Activated CD8-positive, alpha-beta memory T cell treated with anti-CD3 and anti-CD28 coated beads, Interleukin-2, amount 10 ng/mL, durations not matched to agents 7 days and 5 days (primary cell): ENCODE data around the gene NOL11. TPM values are rescaled to one million over a fixed set of nuclear protein-coding genes. Genes with fewer than 3 reads are reported as not detected.
"Not testable (repeated sequence)": the region's sequence is repeated elsewhere in the genome, so short reads cannot be mapped to it uniquely, and the experiment has no call there.

Experiments
- ATAC-seq: fragments of 150-1000 bp; cut with Tn5 transposase; one replicate; pipeline ENCODE4 v1.10.0; 2021; ENCODE audit warnings: moderate library complexity
- CTCF ChIA-PET: fragments of 350-600 bp; sonication (Branson Sonifier 250); formaldehyde crosslinking; loops from one replicate; lab custom pipeline; 2021; ENCODE audit warnings: antibody characterized with exemption; lab: Charles Lee
- DNase-seq: peaks from one replicate; pipeline ENCODE4 v3.0.0-alpha.2; 2020
- H3K27ac Mint-ChIP-seq: one replicate; pipeline ENCODE4 v1.8.0; 2021; ENCODE audit warnings: mild to moderate bottlenecking, mixed read lengths
- H3K27me3 Mint-ChIP-seq: one replicate; pipeline ENCODE4 v1.8.0; 2021; ENCODE audit warnings: mixed read lengths
- H3K36me3 Mint-ChIP-seq: one replicate; pipeline ENCODE4 v1.8.0; 2021; ENCODE audit warnings: mild to moderate bottlenecking, mixed read lengths
- H3K4me1 Mint-ChIP-seq: one replicate; pipeline ENCODE4 v1.8.0; 2021; ENCODE audit warnings: mixed read lengths
- H3K4me3 Mint-ChIP-seq: one replicate; pipeline ENCODE4 v1.8.0; 2021; ENCODE audit warnings: mild to moderate bottlenecking, moderate library complexity, mixed read lengths
- H3K9me3 Mint-ChIP-seq: one replicate; pipeline ENCODE4 v1.8.0; 2022; ENCODE audit warnings: low read depth, mixed read lengths
- total RNA-seq, 2 experiments: library from RNA; stranded (reverse); gene quantifications; one replicate each; pipeline ENCODE4 v1.2.3, GENCODE V29; 2021

Gene NOL11
- total RNA-seq, 2 experiments from 2014 or later: 46.8 to 64.7 TPM

- H3K4me1 Mint-ChIP-seq: peaks cover 32% of the 10 kb centered on the region
- peak; percentile 2 for ATAC-seq
- H3K27me3 Mint-ChIP-seq: no peaks in the 10 kb centered on the region
- DNase-seq: no peak
- peak overlapping the region; percentile 95 for H3K27ac Mint-ChIP-seq
- H3K36me3 Mint-ChIP-seq: peaks cover 21% of the 10 kb centered on the region
- peak overlapping the region; percentile 94 for H3K4me3 Mint-ChIP-seq
- CTCF ChIA-PET: interaction anchor here (0.6 to 4.5 kb wide), 11 partner anchors 9 to 349 kb away, joined by 3 to 31 read pairs (median 4); partner anchors contain the start of gene BPTF
- no peaks in the 10 kb centered on the region for H3K9me3 Mint-ChIP-seq
These were observed 528 bp upstream of the NOL11 start for GRCh38 chr17:67717192-67717623.

- Mint-ChIP-seq H3K4me1 (peaks cover 32% of the 10 kb centered on the region), H3K27me3 (no peaks in the 10 kb centered on the region), H3K36me3 (peaks cover 22% of the 10 kb centered on the region), H3K27ac (peak overlapping the region; percentile 95), H3K9me3 (no peaks in the 10 kb centered on the region), H3K4me3 (peak overlapping the region; percentile 94)
- CTCF ChIA-PET: interaction anchor here (0.8 to 4.5 kb wide), 10 partner anchors 9 to 350 kb away, joined by 3 to 31 read pairs (median 5); partner anchors contain the start of gene BPTF
- DNase-seq (no peak), ATAC-seq (peak; percentile 2)
These were observed 697 bp downstream of the NOL11 start for GRCh38 chr17:67718325-67718941.

GRCh38 chr17:67725373-67725791, 7.6 kb downstream of the NOL11 start:
- CTCF ChIA-PET: no interaction called here
- Mint-ChIP-seq H3K36me3 (peaks cover 59% of the 10 kb centered on the region), H3K4me3 (no peak overlapping the region), H3K9me3 (no peaks in the 10 kb centered on the region), H3K4me1 (peaks cover 17% of the 10 kb centered on the region), H3K27me3 (no peaks in the 10 kb centered on the region), H3K27ac (peak overlapping the region; percentile 40)
- ATAC-seq (no peak), DNase-seq (no peak)

- H3K27me3 Mint-ChIP-seq: no peaks in the 10 kb centered on the region
- CTCF ChIA-PET: no interaction called here
- H3K4me3 Mint-ChIP-seq: no peak overlapping the region
- peaks cover 61% of the 10 kb centered on the region for H3K36me3 Mint-ChIP-seq
- no peak for ATAC-seq
- peaks cover 14% of the 10 kb centered on the region for H3K4me1 Mint-ChIP-seq
- no peak for DNase-seq
- no peaks in the 10 kb centered on the region for H3K9me3 Mint-ChIP-seq
- no peak overlapping the region for H3K27ac Mint-ChIP-seq
These were observed 8.1 kb downstream of the NOL11 start for GRCh38 chr17:67725807-67726206.

GRCh38 chr17:67727152-67728039, 9.7 kb downstream of the NOL11 start:
- CTCF ChIA-PET: interaction anchor here (1.3 kb wide), 1 partner anchor 9 kb away, joined by 5 read pairs; no protein-coding TSS in a partner anchor
- H3K4me1 Mint-ChIP-seq, H3K27me3 Mint-ChIP-seq, ATAC-seq, H3K27ac Mint-ChIP-seq, H3K4me3 Mint-ChIP-seq, H3K9me3 Mint-ChIP-seq, DNase-seq: not testable (repeated sequence)
- peaks cover 61% of the 10 kb centered on the region for H3K36me3 Mint-ChIP-seq

- CTCF ChIA-PET: interaction anchor here (1.1 kb wide), 1 partner anchor 9 kb away, joined by 3 read pairs; no protein-coding TSS in a partner anchor
- no peak overlapping the region for H3K4me3 Mint-ChIP-seq
- DNase-seq (no peak), ATAC-seq (no peak)
- no peak overlapping the region for H3K27ac Mint-ChIP-seq
- H3K4me1 Mint-ChIP-seq: peaks cover 20% of the 10 kb centered on the region
- H3K27me3 Mint-ChIP-seq: no peaks in the 10 kb centered on the region
- H3K9me3 Mint-ChIP-seq: no peaks in the 10 kb centered on the region
- peaks cover 67% of the 10 kb centered on the region for H3K36me3 Mint-ChIP-seq
These were observed 12.2 kb downstream of the NOL11 start for GRCh38 chr17:67729903-67730302.

GRCh38 chr17:67730731-67731130, 13.0 kb downstream of the NOL11 start:
- H3K9me3 Mint-ChIP-seq: no peaks in the 10 kb centered on the region
- H3K27me3 Mint-ChIP-seq: no peaks in the 10 kb centered on the region
- H3K4me1 Mint-ChIP-seq: peaks cover 17% of the 10 kb centered on the region
- CTCF ChIA-PET: no interaction called here
- H3K4me3 Mint-ChIP-seq: no peak overlapping the region
- DNase-seq (no peak), ATAC-seq (no peak)
- H3K27ac Mint-ChIP-seq: no peak overlapping the region
- peaks cover 63% of the 10 kb centered on the region for H3K36me3 Mint-ChIP-seq

GRCh38 chr17:67733449-67733848, 15.7 kb downstream of the NOL11 start:
- CTCF ChIA-PET: no interaction called here
- H3K27ac Mint-ChIP-seq: peak overlapping the region; percentile 20
- no peaks in the 10 kb centered on the region for H3K27me3 Mint-ChIP-seq
- H3K36me3 Mint-ChIP-seq: peaks cover 70% of the 10 kb centered on the region
- H3K4me1 Mint-ChIP-seq: peaks cover 15% of the 10 kb centered on the region
- no peaks in the 10 kb centered on the region for H3K9me3 Mint-ChIP-seq
- no peak overlapping the region for H3K4me3 Mint-ChIP-seq
- DNase-seq (no peak), ATAC-seq (no peak)

- Mint-ChIP-seq H3K4me1 (peaks cover 11% of the 10 kb centered on the region), H3K36me3 (peaks cover 52% of the 10 kb centered on the region), H3K27ac (no peak overlapping the region), H3K9me3 (no peaks in the 10 kb centered on the region), H3K4me3 (no peak overlapping the region), H3K27me3 (no peaks in the 10 kb centered on the region)
- no peak for ATAC-seq
- no peak for DNase-seq
- CTCF ChIA-PET: no interaction called here
These were observed 19.4 kb downstream of the NOL11 start for GRCh38 chr17:67737145-67737544.

- H3K36me3 Mint-ChIP-seq: peaks cover 46% of the 10 kb centered on the region
- no peaks in the 10 kb centered on the region for H3K4me1 Mint-ChIP-seq
- DNase-seq (no peak), ATAC-seq (no peak)
- CTCF ChIA-PET: no interaction called here
- no peak overlapping the region for H3K4me3 Mint-ChIP-seq
- no peaks in the 10 kb centered on the region for H3K9me3 Mint-ChIP-seq
- no peaks in the 10 kb centered on the region for H3K27me3 Mint-ChIP-seq
- H3K27ac Mint-ChIP-seq: no peak overlapping the region
These were observed 24.3 kb downstream of the NOL11 start for GRCh38 chr17:67742025-67742424.

GRCh38 chr17:67746704-67747571, 29.2 kb downstream of the NOL11 start:
- ATAC-seq (no peak), DNase-seq (no peak)
- Mint-ChIP-seq H3K9me3 (peaks cover 3% of the 10 kb centered on the region), H3K27ac (no peak overlapping the region), H3K27me3 (no peaks in the 10 kb centered on the region), H3K4me3 (no peak overlapping the region), H3K36me3 (peaks cover 61% of the 10 kb centered on the region), H3K4me1 (no peaks in the 10 kb centered on the region)
- CTCF ChIA-PET: no interaction called here

GRCh38 chr17:67747681-67748235, 30.0 kb downstream of the NOL11 start:
- H3K27ac Mint-ChIP-seq: no peak overlapping the region
- H3K27me3 Mint-ChIP-seq: no peaks in the 10 kb centered on the region
- no peak for DNase-seq
- CTCF ChIA-PET: no interaction called here
- H3K4me1 Mint-ChIP-seq: no peaks in the 10 kb centered on the region
- H3K4me3 Mint-ChIP-seq: no peak overlapping the region
- H3K9me3 Mint-ChIP-seq: peaks cover 3% of the 10 kb centered on the region
- H3K36me3 Mint-ChIP-seq: peaks cover 56% of the 10 kb centered on the region
- no peak for ATAC-seq

- Mint-ChIP-seq H3K4me1 (peaks cover under 1% of the 10 kb centered on the region), H3K27me3 (no peaks in the 10 kb centered on the region), H3K36me3 (peaks cover 48% of the 10 kb centered on the region), H3K9me3 (peaks cover 3% of the 10 kb centered on the region), H3K27ac (no peak overlapping the region), H3K4me3 (no peak overlapping the region)
- DNase-seq (no peak), ATAC-seq (no peak)
- CTCF ChIA-PET: no interaction called here
These were observed 32.3 kb downstream of the NOL11 start for GRCh38 chr17:67750067-67750466.
